Measurements from ENCODE around the gene HADH.
"Not testable (repeated sequence)": the region's sequence is repeated elsewhere in the genome, so short reads cannot be mapped to it uniquely, and the experiment has no call there.

Gene HADH

GRCh38 chr4:108033348-108033747 is 43.7 kb downstream of the HADH start:
- DNase-seq, result no peak

- DNase-seq, result no peak
These were observed 44.9 kb downstream of the HADH start for GRCh38 chr4:108034565-108034964.

- DNase-seq, result no peak
These were observed 46.0 kb downstream of the HADH start for GRCh38 chr4:108035691-108036090.

GRCh38 chr4:108036213-108036612 is 46.5 kb downstream of the HADH start:
- DNase-seq, result no peak

GRCh38 chr4:108037884-108038283 is 48.2 kb downstream of the HADH start:
- DNase-seq, result no peak

- DNase-seq, result no peak
These were observed 53.2 kb downstream of the HADH start for GRCh38 chr4:108042927-108043326.

DNA sequence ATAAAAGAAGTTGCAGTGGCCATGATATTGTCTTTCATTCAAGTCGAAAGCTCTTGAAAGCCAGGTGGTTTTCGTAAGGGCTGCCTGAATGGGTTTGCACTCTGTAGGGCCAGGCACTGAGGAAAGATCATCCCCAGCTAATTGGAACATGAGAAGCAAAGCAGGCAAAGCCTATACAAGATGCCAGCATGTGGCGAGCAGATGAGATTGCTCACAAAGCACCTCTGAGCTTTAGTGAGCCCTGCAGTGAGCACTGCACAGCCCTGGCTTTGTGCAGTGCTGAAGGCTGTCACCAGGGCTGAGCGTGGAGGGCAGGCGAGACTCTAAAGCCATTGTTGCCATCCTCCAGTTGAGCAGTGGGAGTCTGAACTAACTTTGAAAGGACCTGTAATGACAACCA is 53.8 kb downstream of the HADH start:
- DNase-seq, result no peak

- DNase-seq, result no peak
These were observed 55.4 kb downstream of the HADH start for GRCh38 chr4:108044951-108045686.

DNA sequence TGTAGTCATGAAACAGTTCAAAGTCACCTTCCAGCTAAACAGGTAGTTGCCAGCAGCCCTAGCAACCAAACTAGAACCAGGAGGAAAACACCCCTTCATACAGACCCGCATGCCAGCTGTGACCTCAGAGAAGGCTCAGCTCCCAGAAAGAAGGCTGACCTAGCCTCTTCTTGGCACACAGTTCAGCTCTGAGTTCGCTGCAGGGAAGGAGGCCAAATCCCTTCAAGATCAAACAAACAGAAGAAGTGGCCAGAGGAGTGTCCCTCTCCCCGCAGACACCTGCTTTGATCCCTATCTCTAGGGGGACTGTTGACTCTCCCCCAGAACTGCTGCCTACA is 56.0 kb downstream of the HADH start:
- no peak for DNase-seq

DNA sequence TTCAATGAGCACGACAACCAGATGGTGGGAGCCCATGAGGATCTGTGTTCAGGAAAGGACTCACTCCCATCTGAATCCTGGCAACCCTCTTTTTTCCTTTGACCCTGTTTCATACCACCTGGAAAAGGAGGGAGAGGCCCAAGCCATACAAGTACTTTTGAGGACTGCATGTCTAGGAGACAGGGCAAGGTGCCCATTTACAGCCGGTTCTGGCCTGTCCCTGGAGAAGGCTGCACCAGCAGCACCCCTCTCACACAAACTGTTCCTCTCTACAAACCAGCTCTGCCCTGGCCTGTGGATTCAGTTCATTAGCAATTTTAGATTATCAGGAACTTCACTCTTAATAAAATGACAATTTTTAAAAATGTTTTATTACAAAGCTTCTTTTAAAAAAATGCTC is 57.5 kb downstream of the HADH start:
- no peak for DNase-seq

GRCh38 chr4:108048157-108048556 is 58.5 kb downstream of the HADH start:
- no peak for DNase-seq

GRCh38 chr4:108048997-108049396 is 59.3 kb downstream of the HADH start:
- DNase-seq, result no peak

- DNase-seq, result no peak
These were observed 59.7 kb downstream of the HADH start for GRCh38 chr4:108049406-108049805.

- not testable (repeated sequence) for DNase-seq
These were observed 60.8 kb downstream of the HADH start for GRCh38 chr4:108050166-108051111.

DNA sequence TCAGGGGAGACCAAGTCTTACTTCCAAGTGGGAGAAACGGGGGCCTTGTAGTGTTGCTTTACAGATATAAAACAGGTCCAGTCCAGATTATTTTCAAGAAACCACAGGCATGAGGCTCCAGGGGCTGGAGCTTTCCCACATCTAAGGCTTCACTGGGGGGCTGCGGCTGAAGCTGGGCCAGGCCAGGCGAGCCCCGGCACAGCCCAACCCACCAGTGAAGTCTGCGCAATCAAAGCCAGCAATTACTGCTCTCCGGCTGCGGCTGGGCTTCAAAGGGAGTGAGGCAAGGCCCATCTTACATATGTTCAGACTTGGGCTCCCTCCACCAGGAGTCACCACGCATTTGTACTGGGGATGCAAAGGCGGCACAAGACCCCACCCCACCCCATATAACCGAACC is 61.7 kb downstream of the HADH start:
- no peak for DNase-seq

DNA sequence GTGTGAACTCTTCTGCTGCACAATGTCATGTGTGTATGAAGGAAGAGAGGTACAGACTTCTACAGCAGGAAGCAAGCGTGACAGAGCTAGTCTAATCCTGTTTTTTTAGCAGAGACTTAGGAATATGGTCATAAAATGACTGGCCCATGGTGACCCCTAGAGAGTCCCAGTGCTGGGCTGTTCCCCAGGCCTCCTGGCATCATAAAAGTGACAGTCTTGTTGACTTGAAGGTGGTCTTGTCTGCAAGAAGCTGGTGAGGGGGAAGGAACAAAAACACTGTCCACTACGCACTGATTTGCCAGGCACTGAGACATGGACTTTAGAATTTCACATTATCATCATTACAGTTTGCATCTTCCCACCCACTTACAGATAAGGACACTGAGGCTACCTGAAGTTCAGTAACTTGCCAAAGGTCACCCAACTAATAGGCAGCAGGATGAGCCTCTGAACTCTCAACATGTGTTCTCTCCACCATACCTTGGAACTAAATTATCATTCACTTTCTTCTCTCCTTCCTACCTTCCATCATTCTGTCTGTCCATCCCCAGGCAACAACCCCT is 63.0 kb downstream of the HADH start:
- no peak for DNase-seq

DNA sequence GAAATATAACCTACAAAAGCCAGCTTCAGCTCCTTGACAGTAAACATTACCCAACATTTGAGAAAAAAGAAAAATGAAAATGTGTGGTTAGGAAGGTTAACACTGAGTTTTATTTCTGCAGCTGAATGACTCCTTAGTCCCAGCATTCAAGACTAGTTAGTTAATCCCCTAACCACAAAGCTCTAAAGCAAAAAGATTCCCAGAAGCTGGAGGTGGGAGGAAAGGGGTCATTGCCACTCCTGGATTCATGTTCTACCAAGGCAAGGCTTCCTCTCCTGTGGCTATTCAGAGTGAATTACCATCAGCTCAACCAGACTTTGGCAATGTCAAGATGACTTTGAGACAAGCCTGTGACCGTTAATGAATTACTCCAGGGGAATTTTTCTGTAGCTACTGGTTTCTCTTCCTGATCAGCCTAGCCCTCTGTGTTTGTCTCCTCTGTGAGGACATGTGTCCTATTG is 63.6 kb downstream of the HADH start:
- DNase-seq, result no peak

DNA sequence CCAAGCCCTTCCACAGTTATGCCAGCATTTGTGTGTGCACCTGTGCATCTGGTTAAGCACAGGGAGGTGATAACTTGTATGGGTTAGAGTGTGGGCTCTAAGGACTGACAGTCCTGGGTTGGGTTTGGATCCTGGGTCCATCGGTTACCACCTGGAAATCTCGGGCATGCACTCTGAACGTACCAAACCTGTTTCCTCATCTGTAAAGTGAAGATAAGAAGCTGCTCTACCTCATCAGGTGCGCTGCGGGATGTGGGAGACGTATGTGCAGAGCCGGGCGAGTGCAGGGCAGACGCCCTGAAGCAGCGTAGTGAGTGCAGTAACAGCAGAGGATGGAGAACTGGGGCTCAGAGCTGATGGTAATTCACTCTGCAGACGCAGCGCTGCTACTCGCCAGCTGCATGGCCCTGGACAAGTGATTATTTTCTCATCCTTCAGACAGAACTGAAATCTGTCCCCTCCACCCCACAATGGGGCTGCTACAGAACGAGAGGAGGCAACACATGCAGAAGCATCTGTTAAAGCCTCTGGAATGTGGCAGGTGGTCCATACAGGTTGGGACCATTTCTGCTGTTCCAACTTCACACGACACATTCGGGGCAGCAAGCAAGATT is 64.4 kb downstream of the HADH start:
- no peak for DNase-seq

- DNase-seq, result no peak
These were observed 66.1 kb downstream of the HADH start for GRCh38 chr4:108055787-108056186.

GRCh38 chr4:108056418-108056817 is 66.7 kb downstream of the HADH start:
- no peak for DNase-seq

DNA sequence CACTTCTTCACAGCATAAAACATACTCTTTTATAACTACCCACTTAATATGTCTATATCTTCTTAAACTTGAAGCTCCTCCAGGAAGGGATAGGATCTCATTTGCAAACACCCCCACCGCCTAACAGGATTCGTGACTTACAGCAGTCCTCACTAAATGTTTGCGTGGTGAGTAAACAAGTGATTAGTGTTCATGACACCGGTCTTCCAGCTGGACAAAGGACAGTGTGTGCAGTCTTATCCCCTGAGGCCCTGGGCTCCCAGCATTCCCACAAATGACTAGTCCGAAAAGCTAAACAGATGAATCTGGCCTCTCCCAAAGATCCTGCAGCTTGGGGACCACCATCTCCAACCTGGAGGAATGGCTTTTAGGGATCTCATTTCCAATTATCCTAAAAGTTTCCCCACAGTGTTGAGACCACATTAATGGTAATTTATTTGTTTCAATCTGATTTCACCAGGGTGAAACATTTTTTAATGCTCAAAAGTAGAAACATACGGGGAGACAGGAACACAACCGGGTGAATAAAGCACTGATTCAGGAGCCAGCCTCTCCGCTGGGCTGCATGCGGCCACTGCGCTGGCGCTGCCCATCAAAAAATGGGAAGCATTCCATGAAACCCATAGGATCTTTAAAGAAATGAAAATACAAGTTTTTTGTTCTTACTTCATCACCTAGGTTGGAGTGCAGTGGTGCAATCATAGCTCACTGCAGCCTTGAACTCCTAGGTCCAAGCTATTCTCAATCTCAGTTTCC is 69.2 kb downstream of the HADH start:
- no peak for DNase-seq

DNA sequence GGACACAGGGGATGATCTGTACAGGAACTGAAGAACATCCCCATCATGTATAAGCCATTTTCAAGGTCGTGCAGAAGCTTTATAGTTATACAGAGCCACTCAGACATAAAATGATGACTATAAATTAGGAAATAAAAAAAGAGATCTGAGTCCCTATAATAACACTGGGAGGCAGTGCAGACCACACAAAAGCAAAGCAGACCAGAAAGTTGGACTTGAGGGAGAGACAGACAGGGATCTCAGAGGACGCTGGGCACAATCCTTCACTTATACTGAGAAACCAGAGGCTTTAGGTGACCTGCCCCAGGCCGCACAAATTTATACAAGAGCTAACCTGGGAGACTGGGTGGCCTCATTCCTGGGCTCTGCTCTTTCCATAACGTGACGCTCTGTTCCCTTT is 70.5 kb downstream of the HADH start:
- no peak for DNase-seq

Data from NCI-H774 (cell line).